NCI-H1436 treated with DMSO at 0.1 percent for 48 hours (cell line): ENCODE measurements around the gene GNB4.

ENCODE experiments used
- DNase-seq: peaks from one replicate; lab custom pipeline; 2025; lab: John Stamatoyannopoulos, UW

Gene GNB4

DNA sequence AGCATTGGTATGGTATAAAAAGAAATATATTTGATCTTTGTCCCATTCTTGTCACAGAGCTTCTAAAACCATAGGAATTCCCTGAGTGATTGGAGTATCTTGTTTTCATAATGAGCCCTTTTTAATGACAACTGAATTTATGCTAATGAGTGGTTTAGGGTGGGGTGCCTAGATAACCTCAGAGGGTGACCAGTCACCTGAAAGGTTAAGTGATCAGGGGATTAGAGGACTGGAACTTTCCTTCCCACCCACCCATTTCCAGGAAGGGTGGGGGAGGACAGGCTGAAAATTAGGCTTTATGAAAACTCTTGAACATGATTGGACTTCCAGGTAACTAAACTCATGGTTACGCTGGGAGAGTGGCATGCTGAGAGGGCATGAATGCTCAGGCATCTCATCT, 95.3 kb downstream of the GNB4 start:
- no peak for DNase-seq

DNA sequence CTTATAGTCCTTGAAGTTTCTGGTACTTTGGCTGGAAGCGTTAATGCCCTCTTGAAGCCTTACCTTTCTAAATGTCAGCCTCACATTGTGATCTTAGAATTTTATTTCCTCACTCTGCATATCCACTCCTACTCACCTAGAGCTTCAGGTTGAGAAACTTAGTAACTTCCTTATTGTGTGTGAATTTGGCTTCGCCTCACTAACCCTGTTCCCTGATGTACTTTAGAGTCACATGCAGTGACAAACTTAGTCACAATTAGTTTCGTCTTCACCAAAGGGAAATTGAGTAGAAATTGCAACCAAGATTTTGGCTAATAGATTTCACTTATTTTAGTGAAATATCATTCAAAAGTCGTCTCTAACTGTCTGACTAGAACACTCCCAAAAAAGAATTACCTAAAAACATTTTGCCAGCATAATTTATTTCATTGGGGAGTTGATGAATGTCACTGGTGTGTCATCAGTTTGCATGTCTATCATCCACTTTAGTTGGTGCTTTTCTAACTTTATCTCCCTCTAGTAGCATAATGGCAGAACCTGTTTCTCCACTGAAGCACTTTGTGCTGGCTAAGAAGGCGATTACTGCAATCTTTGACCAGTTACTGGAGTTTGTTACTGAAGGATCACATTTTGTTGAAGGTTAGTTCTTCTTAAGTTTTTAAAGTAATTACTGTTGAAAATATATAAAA, 102.8 kb downstream of the GNB4 start:
- DNase-seq: no peak

DNA sequence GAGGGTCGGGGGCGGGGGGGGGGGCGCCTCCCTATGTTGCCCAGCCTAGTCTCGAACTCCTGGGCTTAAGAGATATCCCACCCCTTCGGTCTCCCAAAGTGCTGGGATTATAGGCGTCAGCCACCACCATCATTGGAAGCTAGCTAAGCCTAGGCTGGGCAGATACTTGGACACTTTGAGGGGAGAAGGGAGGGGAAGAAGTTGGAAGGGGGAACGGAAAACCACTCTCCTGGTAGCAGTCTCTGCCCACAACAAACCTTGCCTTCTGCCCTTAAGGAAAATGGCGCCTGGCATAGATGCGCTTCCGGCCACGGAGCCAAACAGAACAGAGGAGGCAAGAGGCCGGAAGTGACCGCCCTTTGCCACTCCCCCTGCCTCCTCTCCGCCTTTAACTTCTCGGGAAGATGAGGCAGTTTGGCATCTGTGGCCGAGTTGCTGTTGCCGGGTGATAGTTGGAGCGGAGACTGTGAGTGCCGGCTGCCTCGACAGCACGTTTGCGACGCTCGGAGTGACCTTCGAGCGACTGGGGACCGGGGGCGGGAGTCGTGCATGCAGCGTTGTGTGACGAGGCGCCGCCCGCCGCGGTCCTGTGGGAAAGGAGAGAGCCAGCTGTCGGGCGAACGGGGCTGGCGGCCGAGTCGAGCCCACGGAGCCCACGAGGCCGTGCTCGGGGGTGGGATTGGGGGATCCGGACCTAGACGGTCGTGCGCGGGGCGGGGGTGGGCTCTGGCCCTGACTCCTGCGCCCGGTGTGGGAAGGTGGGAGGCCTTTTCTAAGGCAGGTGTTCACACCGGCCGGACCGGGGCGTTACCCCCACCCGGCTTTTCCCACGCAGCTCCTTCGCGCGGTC, 103.7 kb downstream of the GNB4 start, which contains the start of gene MFN1:
Gene MFN1 (plus strand): TSS at position 365 of the 850 bp plus-strand sequence. CDS start 1,143 bp downstream, outside the sequence.
- peak; percentile 91 for DNase-seq
